ENCODE measurements around the gene DIAPH2.

The DIAPH2 gene

GRCh38 chrX:97587171-97587570, 902.5 kb downstream of the DIAPH2 start:
- Histone ChIP-seq H3K27ac (ENCODE audit: low read length) (no peak overlapping the region), H3K9me3 (ENCODE audit: control insufficient read depth, insufficient read depth, low read length) (no peaks in the 10 kb centered on the region), H3K27me3 (ENCODE audit: control insufficient read depth, insufficient read depth, low read length) (no peaks in the 10 kb centered on the region), H3K36me3 (ENCODE audit: control insufficient read depth, insufficient read depth, low read length) (no peaks in the 10 kb centered on the region), H3K4me3 (ENCODE audit: low read length) (no peak overlapping the region), H3K4me1 (ENCODE audit: control insufficient read depth, insufficient read depth, low read length) (no peaks in the 10 kb centered on the region)
- no peak for DNase-seq (ENCODE audit: low read depth, low spot score)
- no CpG with 5 or more reads among the region's 5 CpGs for WGBS (ENCODE audit: insufficient coverage, insufficient read length)

DNA sequence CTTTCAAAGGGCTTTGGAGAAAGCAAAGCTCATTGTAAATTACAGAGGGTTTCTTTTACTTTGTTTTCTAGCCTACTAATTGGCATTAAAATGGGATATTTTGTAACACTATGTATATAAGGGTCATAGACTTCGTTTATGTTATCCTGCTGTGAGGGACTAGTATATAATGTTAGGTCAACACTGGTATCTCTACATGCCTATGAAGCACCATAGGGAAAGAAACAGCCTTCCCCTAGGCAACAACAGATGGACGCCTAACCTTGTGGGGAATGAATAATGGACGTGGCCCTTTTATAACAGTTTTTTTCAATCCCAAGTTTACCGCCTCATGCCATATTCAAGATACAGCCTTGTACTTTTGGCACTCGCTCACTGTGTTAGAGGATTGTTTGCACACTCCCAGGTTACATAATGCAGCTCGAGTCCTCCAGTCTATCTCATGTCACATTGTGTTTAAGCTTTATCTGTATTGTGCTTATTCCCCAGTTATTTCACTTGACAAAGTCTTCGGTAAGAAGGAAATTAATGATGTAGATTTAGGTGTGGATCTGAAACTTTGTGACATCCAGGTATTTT, 910.1 kb downstream of the DIAPH2 start:
- H3K27ac ChIP-seq (ENCODE audit: low read length): no peak overlapping the region
- H3K4me3 ChIP-seq (ENCODE audit: low read length): no peak overlapping the region
- DNase-seq (ENCODE audit: low read depth, low spot score): no peak
- no peaks in the 10 kb centered on the region for H3K27me3 ChIP-seq (ENCODE audit: control insufficient read depth, insufficient read depth, low read length)
- no peaks in the 10 kb centered on the region for H3K36me3 ChIP-seq (ENCODE audit: control insufficient read depth, insufficient read depth, low read length)
- H3K4me1 ChIP-seq (ENCODE audit: control insufficient read depth, insufficient read depth, low read length): peaks cover 4% of the 10 kb centered on the region; the same call in 1 of the 2 replicates
- WGBS (ENCODE audit: insufficient coverage, insufficient read length): no CpG with 5 or more reads among the region's 7 CpGs
- no peaks in the 10 kb centered on the region for H3K9me3 ChIP-seq (ENCODE audit: control insufficient read depth, insufficient read depth, low read length)

DNA sequence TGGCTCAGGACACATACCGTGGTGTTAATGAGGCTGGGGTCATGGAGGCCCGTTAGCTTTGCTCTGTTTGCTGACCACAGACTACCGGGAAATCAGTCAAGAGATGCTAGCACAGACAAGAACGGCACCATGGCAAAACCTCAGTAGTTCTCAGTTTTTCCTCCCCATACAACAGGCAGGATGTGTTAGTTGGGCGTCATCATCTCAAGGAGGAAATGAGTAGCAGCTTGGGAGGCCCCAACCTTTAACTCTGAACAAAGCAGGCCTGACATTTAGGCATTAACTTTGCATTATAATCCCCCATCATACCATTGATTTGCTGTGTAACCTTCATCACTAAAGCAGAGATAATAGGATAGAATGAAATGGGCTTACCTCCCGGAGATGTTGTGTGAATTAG, 913.3 kb downstream of the DIAPH2 start:
- H3K27me3 ChIP-seq (ENCODE audit: control insufficient read depth, insufficient read depth, low read length): no peaks in the 10 kb centered on the region
- H3K27ac ChIP-seq (ENCODE audit: low read length): no peak overlapping the region
- no peak overlapping the region for H3K4me3 ChIP-seq (ENCODE audit: low read length)
- H3K4me1 ChIP-seq (ENCODE audit: control insufficient read depth, insufficient read depth, low read length): peaks cover 4% of the 10 kb centered on the region; the same call in 1 of the 2 replicates
- no peaks in the 10 kb centered on the region for H3K9me3 ChIP-seq (ENCODE audit: control insufficient read depth, insufficient read depth, low read length)
- H3K36me3 ChIP-seq (ENCODE audit: control insufficient read depth, insufficient read depth, low read length): no peaks in the 10 kb centered on the region
- DNase-seq (ENCODE audit: low read depth, low spot score): peak; percentile 2
- no CpG with 5 or more reads among the region's 6 CpGs for whole genome bisulfite sequencing (ENCODE audit: insufficient coverage, insufficient read length)

DNA sequence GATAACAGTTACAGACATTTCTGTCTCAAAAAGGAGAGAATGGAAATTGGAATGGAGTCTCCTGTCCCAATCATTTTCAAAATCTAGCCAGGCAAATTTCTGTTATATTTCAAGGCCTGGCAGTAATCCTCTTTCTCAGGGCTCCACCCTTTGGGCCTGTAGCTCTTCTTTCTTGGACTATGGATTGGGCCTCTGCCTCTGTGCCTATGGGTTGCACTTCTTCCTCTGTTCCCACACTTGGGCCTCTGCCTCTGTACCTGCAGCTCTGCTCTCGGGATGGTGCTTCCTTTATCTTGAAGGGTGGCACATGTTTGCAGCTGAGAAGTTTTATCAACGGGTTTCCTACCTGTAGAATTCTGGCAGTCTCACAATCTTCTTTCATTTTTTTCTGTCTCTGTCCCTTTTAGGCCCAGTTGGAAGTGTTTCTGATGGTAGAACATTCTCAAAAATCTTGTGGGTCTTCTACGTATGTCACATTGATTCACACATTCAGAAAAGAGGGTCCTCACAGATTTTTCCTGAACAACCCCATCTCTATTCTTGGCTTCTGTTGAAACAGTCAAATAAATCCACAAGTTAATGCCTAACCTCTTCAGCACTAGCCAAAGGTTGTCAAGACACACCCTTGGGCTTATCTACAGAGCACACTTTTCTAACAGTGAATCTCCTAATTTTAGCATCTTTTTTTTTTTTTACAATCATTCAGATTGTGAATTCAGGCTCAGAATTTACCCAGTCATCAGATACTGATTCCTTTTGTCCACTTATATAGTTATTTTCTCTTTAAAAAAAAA, 918.0 kb downstream of the DIAPH2 start:
- no peaks in the 10 kb centered on the region for H3K9me3 ChIP-seq (ENCODE audit: control insufficient read depth, insufficient read depth, low read length)
- DNase-seq (ENCODE audit: low read depth, low spot score): no peak
- H3K4me1 ChIP-seq (ENCODE audit: control insufficient read depth, insufficient read depth, low read length): 0 out of 2 replicates have a peak, but pooled peaks cover 3% of the 10 kb centered on the region
- no CpG with 5 or more reads among the region's 3 CpGs for WGBS (ENCODE audit: insufficient coverage, insufficient read length)
- H3K27ac ChIP-seq (ENCODE audit: low read length): no peak overlapping the region
- H3K27me3 ChIP-seq (ENCODE audit: control insufficient read depth, insufficient read depth, low read length): no peaks in the 10 kb centered on the region
- no peaks in the 10 kb centered on the region for H3K36me3 ChIP-seq (ENCODE audit: control insufficient read depth, insufficient read depth, low read length)
- no peak overlapping the region for H3K4me3 ChIP-seq (ENCODE audit: low read length)

DNA sequence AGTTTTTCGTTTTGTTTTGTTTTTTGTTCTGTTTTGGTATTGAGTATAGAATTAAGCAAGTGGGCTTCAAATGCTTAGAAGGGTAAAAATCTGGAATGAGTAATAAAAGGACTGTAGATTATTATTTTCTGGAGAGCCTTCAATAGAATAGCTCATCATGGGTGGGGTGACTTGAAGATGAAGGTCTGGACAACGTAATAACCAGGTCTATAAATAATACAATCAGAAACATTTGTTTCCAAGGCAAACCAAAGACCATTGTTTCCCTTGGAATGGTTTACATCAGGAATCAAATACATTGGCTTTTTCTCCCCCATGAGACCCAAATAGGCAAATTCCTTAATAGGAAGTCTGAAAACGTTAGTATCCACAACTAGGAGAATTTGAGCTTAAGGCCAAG, 920.6 kb downstream of the DIAPH2 start:
- no peaks in the 10 kb centered on the region for H3K9me3 ChIP-seq (ENCODE audit: control insufficient read depth, insufficient read depth, low read length)
- WGBS (ENCODE audit: insufficient coverage, insufficient read length): 100% methylated on average over 1 of the region's 3 CpGs
- no peak overlapping the region for H3K4me3 ChIP-seq (ENCODE audit: low read length)
- H3K27ac ChIP-seq (ENCODE audit: low read length): no peak overlapping the region
- no peaks in the 10 kb centered on the region for H3K4me1 ChIP-seq (ENCODE audit: control insufficient read depth, insufficient read depth, low read length)
- H3K36me3 ChIP-seq (ENCODE audit: control insufficient read depth, insufficient read depth, low read length): no peaks in the 10 kb centered on the region
- DNase-seq (ENCODE audit: low read depth, low spot score): no peak
- no peaks in the 10 kb centered on the region for H3K27me3 ChIP-seq (ENCODE audit: control insufficient read depth, insufficient read depth, low read length)

GRCh38 chrX:97609357-97609756, 924.7 kb downstream of the DIAPH2 start:
- Histone ChIP-seq H3K4me1 (ENCODE audit: control insufficient read depth, insufficient read depth, low read length) (no peaks in the 10 kb centered on the region), H3K27ac (ENCODE audit: low read length) (no peak overlapping the region), H3K9me3 (ENCODE audit: control insufficient read depth, insufficient read depth, low read length) (no peaks in the 10 kb centered on the region), H3K4me3 (ENCODE audit: low read length) (no peak overlapping the region), H3K36me3 (ENCODE audit: control insufficient read depth, insufficient read depth, low read length) (no peaks in the 10 kb centered on the region), H3K27me3 (ENCODE audit: control insufficient read depth, insufficient read depth, low read length) (no peaks in the 10 kb centered on the region)
- no peak for DNase-seq (ENCODE audit: low read depth, low spot score)
- WGBS (ENCODE audit: insufficient coverage, insufficient read length): no CpG with 5 or more reads among the region's 1 CpG

DNA sequence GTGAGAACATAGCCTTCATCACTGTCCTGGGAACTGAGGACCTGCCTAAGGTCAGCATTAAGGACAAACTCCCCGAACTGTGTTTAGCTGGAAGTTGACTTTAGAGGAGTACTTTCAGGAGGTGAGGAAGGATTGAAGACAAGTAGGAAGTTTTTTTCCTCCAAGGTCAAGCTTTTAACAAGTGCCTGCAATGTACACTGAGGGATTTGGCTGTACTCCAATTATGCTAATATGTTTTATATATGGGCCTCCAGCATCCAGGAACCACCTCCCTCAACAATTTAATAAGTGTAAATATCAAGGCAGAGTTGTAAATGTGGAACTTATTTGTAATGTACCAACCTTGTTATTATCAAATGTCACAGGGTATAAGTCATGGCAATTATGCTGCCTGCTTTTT, 925.3 kb downstream of the DIAPH2 start:
- Histone ChIP-seq H3K4me1 (ENCODE audit: control insufficient read depth, insufficient read depth, low read length) (no peaks in the 10 kb centered on the region), H3K27ac (ENCODE audit: low read length) (no peak overlapping the region), H3K27me3 (ENCODE audit: control insufficient read depth, insufficient read depth, low read length) (no peaks in the 10 kb centered on the region), H3K9me3 (ENCODE audit: control insufficient read depth, insufficient read depth, low read length) (no peaks in the 10 kb centered on the region), H3K4me3 (ENCODE audit: low read length) (no peak overlapping the region), H3K36me3 (ENCODE audit: control insufficient read depth, insufficient read depth, low read length) (no peaks in the 10 kb centered on the region)
- no peak for DNase-seq (ENCODE audit: low read depth, low spot score)
- WGBS (ENCODE audit: insufficient coverage, insufficient read length): no CpG with 5 or more reads among the region's 1 CpG

- H3K36me3 ChIP-seq (ENCODE audit: control insufficient read depth, insufficient read depth, low read length): no peaks in the 10 kb centered on the region
- no peak overlapping the region for H3K27ac ChIP-seq (ENCODE audit: low read length)
- H3K4me1 ChIP-seq (ENCODE audit: control insufficient read depth, insufficient read depth, low read length): no peaks in the 10 kb centered on the region
- H3K4me3 ChIP-seq (ENCODE audit: low read length): no peak overlapping the region
- DNase-seq (ENCODE audit: low read depth, low spot score): no peak
- H3K9me3 ChIP-seq (ENCODE audit: control insufficient read depth, insufficient read depth, low read length): no peaks in the 10 kb centered on the region
- no CpG with 5 or more reads among the region's 7 CpGs for WGBS (ENCODE audit: insufficient coverage, insufficient read length)
- H3K27me3 ChIP-seq (ENCODE audit: control insufficient read depth, insufficient read depth, low read length): no peaks in the 10 kb centered on the region
These were observed 932.4 kb downstream of the DIAPH2 start for GRCh38 chrX:97616883-97617530.

- no CpG with 5 or more reads among the region's 2 CpGs for WGBS (ENCODE audit: insufficient coverage, insufficient read length)
- DNase-seq (ENCODE audit: low read depth, low spot score): no peak
These were observed 934.9 kb downstream of the DIAPH2 start for GRCh38 chrX:97619499-97619898.

DNA sequence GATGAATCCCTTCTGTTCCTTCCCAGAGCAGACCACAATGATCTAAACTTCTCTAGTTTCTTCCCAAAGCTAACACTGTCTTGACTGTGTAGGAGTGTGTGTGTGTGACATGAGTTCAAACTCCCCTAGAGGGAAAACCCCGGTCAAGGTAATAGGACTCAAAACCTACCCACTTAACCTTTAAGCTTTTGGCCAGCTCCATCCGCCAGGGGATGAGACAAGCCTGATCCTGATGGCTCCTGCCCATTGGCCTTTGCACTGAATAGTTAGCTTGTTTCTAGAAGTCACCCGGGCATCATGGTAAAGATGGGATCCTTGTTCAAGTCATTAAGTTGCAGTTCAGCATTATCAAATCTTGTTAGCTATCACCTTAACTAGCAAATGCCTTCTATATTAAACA, 937.5 kb downstream of the DIAPH2 start:
- H3K4me1 ChIP-seq (ENCODE audit: control insufficient read depth, insufficient read depth, low read length): no peaks in the 10 kb centered on the region
- WGBS (ENCODE audit: insufficient coverage, insufficient read length): no CpG with 5 or more reads among the region's 3 CpGs
- no peaks in the 10 kb centered on the region for H3K27me3 ChIP-seq (ENCODE audit: control insufficient read depth, insufficient read depth, low read length)
- no peak overlapping the region for H3K27ac ChIP-seq (ENCODE audit: low read length)
- H3K4me3 ChIP-seq (ENCODE audit: low read length): no peak overlapping the region
- no peak for DNase-seq (ENCODE audit: low read depth, low spot score)
- no peaks in the 10 kb centered on the region for H3K9me3 ChIP-seq (ENCODE audit: control insufficient read depth, insufficient read depth, low read length)
- no peaks in the 10 kb centered on the region for H3K36me3 ChIP-seq (ENCODE audit: control insufficient read depth, insufficient read depth, low read length)

More at GRCh38 chrX:97619499-97619898, 934.9 kb downstream of the DIAPH2 start:
- no peaks in the 10 kb centered on the region for H3K9me3 ChIP-seq (ENCODE audit: control insufficient read depth, insufficient read depth, low read length)
- H3K36me3 ChIP-seq (ENCODE audit: control insufficient read depth, insufficient read depth, low read length): no peaks in the 10 kb centered on the region
- no peaks in the 10 kb centered on the region for H3K27me3 ChIP-seq (ENCODE audit: control insufficient read depth, insufficient read depth, low read length)
- no peak overlapping the region for H3K4me3 ChIP-seq (ENCODE audit: low read length)
- H3K27ac ChIP-seq (ENCODE audit: low read length): no peak overlapping the region
- no peaks in the 10 kb centered on the region for H3K4me1 ChIP-seq (ENCODE audit: control insufficient read depth, insufficient read depth, low read length)

Data from iPS DF 6.9 (cell line).